Stimulated activated CD4-positive, alpha-beta T cell treated with anti-CD3 and anti-CD28 coated beads, Interleukin-1b, Interleukin-23, amount 100 ng/mL, for 48 hours (primary cell): ENCODE results near the gene BHMT.

Experiments
- DNase-seq: peaks from one replicate; pipeline ENCODE4 v3.0.0-alpha.2; 2020

Gene BHMT

DNA sequence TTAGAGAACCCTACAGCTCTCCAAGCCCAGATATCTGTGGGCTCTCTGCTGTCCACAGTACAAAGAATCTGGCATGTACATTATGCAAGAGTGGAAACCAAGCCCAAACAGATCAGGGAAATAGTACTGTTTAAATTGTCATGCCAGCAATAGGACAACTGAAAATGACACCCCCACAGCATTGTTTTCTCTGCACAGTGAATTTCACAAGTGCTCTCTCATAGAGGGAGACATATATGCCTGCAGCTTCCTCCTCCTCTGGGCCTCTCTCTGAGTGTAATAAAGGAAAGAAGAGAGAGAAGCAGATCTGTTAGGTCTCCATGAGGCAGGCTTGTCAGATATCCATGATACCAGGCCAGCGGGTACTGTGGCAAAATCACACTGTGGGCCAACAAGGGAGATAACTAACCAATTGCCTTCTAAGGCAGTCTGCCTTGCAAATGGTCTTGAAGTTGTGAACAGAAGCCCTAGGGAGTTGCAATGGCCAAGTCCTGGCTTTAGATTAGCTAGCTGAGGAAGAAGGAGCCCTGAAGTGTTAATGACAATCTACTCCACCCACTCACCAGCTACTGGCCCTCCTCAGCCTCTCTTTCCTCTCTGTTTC is 69.9 kb downstream of the BHMT start:
- no peak for DNase-seq
